Uterus (tissue), 2 donors: ENCODE results near the gene TCF19.

Experiments
- POLR2A ChIP-seq, 2 donors: fragments of 450-650 bp; IDR thresholded peaks; one replicate each; pipeline ENCODE4 v1.6.1; 2016; ENCODE audit warnings: antibody characterized with exemption in 2 of 2, mild to moderate bottlenecking in 1 of 2, moderate library complexity in 1 of 2
- TF ChIP-seq, protein P1 (sequence below), 4 experiments: fragments of 200-600 bp in 2 of 4; fragments of 450-650 bp in 2 of 4; sonication (generic) in 2 of 4; IDR thresholded peaks; one replicate each; pipeline ENCODE4 v1.5.1; 2016 to 2019; ENCODE audit warnings: antibody characterized with exemption in 4 of 4, mild to moderate bottlenecking in 2 of 4, moderate library complexity in 1 of 4

DNA sequence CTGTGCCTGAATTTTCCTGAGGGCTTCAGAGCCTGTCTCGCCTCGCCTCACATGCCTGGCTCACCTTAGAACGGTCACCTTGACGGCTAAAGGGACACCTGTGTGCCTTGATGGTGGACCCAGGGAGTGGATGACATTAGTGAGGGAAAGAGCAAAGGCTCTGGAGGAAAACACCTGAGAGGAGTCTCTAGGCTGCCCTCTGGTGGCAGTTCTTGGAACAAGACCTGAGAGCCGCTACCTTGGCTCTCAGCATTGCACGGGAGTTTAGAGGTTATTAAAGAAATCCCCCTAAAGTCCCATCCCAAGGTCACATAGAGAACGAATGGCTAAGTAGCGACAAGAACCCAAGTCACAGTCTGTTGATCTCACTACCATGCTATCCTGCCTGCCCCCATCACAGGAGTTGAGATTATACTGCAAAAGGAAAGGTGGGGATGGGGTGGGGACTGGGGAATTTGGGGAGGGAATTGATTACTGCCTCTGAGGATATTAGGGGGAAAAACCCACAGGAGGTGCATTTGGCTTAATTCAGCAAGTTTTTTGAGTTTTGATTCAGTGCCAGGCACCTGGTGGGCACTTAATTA lies 30.2 kb upstream of the TCF19 start:
- TF ChIP-seq, protein P1, sequence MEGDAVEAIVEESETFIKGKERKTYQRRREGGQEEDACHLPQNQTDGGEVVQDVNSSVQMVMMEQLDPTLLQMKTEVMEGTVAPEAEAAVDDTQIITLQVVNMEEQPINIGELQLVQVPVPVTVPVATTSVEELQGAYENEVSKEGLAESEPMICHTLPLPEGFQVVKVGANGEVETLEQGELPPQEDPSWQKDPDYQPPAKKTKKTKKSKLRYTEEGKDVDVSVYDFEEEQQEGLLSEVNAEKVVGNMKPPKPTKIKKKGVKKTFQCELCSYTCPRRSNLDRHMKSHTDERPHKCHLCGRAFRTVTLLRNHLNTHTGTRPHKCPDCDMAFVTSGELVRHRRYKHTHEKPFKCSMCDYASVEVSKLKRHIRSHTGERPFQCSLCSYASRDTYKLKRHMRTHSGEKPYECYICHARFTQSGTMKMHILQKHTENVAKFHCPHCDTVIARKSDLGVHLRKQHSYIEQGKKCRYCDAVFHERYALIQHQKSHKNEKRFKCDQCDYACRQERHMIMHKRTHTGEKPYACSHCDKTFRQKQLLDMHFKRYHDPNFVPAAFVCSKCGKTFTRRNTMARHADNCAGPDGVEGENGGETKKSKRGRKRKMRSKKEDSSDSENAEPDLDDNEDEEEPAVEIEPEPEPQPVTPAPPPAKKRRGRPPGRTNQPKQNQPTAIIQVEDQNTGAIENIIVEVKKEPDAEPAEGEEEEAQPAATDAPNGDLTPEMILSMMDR (IDR thresholded peaks at IDR 0.05) = peak; percentile 62 to 84 (median 75)
- no peak for TF ChIP-seq POLR2A (IDR thresholded peaks at IDR 0.05)
